ENCODE data around the gene AK2.
A peak's percentile ranks its signal among the peaks of the same experiment; 100 is the strongest.

AK2 gene

DNA sequence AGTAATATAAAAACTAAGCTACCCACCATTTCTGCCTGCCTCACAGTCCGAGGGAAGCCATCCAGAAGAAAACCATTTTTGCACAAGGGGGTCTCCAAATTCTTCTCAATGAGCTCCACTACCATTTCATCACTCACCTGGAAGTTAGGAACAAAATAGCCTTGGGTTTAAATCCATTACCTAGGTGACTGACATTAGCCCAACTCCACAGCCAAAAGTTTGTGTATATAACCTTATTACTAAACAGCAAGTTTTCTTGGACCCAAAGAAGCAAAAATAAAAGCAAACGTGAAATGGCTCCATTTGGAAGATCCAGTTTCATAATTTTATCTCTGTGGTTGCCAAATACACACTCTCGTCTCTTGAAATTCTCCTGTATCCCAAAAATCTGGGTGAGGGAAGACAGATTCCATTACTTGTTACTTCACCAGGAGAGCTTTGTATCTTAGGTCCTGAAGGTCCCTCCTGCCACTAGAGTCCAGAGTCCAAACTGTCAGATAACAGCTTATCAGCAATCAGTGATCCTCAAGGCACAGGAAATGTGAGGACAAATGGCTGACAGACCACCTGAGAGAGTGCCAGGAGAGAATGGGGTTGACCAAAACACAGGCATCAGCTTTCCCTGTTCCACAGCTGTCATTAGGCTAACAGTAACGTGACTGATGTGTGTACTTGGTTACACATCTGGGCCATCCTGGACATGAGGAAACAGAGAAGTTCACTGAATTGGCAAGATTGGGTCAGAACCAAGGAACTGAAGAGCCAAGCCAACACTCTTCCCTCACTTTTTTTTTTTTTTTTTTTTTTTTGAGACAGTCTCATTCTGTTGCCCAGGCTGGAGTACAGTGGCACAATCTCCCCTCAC lies 14.9 kb downstream of the AK2 start:
- no peak for DNase-seq

DNA sequence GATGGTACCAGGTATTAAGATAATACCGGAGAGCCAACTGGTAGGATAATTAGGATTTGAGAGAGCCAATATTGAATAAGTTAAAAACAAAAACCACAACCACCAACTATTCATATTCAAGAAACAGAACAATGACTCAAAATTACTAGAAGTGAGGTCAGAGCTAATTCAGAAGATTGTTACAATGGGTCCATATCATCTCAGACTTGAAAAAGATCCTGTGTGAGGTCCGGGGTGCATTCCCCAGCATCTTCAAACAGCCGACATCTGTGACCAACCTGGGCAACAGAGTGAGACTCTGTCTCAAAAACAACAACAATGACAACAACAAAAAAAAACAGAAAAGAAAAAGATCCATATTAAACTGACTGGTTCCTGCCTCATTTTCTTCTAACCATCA lies 18.6 kb downstream of the AK2 start:
- no peak for DNase-seq

DNA sequence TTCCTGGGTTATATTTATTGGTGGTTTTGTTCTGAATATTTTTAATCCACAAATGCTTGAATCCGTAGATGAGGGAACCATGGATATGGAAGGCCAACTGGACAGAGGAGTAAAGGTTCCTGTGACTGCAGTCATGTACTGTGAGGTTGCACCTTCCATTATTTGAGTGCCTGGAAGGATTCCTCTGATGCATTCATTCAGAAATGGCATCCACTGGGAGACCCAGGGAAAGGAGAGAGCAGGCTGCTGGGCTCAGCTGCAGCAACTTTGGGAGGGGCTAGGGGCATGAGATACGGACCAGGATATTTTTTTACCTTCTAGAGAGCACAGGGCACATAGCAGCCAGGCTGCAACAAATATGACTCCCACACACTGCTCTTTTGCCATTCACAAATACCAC lies 19.5 kb downstream of the AK2 start:
- no peak for DNase-seq

DNA sequence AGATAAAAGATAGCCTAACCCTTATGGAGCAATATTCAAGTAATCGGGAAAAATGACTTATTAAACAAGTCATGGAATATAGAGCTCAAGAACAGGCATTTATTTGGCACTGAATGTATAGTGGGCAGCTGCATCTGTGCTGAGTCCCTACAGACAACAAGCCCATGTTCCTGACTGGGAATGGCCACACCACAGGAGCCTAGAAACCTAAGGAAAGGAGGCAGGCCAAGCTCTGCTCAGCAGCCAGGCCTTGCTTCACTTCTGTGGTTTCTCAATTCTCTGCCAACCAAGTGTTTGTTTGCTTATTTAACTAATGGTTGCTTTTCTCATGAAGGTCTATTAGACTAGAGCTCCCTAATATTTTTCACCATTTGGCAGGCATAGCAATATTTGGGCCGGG lies 21.5 kb downstream of the AK2 start:
- no peak for DNase-seq

DNA sequence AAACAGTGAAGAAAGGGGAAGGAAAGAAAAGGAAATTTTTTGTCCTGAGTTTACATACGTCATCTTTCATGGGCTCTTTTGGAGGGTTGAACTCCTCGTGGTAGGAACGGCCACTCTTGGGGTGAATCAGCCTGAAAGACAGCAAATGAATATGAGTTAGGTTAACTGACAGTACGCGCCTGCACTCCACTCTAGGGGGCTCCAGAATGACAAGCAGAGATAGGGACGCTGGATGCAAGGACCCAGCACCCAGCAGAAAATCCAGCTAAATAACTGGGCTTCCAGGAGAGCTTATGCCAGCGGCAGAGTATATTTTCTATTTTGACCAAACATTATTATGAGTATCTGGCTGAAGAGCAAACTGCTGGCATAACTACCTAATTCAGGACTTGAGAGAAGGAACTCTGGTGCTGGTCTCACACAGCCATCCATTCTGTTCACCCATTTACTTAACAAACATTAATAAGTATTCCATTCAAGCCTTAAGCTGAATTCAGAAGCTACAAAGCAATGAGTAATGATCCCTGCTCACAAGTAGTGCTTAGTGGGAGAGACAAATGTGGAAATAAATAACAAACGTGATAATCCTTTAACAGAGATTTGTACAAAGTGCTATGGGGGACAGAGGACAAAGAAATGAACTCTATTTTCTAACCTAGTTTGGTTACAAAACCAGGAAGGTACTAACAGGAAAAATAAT lies 22.1 kb downstream of the AK2 start:
- DNase-seq: no peak

DNA sequence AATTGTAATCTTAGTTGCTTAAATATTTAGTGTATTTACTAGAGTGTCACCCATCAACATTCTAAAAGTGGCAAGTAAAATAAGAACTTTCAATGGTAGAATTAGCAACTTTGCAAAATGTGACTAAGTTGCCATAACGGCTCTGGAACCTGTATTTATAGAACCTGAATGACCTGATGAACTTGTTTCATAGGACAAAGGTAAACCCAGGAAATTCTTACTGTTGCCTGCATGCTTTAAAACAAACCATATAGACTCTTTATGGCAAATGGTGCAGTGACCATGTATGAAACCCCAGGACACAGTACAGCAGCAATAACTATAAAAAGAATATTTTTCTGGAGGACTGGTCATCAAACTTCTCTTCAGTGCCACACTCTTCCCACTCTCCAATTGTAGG lies 22.9 kb downstream of the AK2 start:
- DNase-seq: no peak

DNA sequence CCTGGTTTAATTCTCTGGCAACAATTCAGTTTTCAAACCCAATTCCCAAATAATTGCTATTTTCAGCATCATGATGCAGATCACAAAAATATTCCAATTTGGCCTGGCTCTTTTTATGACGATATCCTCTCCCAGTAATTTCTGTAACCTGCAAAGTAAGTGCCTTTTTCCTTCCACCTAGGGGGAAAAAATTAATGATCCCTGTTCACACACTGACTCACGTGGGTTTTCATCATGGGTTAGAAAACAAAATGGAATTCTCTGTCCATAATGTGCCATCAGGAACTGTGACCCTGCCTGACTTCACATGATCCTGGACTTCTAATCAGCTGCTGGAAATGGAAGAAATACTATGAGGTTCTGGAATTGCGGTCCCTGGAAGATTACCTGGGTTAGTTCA lies 24.5 kb downstream of the AK2 start:
- DNase-seq: no peak

DNA sequence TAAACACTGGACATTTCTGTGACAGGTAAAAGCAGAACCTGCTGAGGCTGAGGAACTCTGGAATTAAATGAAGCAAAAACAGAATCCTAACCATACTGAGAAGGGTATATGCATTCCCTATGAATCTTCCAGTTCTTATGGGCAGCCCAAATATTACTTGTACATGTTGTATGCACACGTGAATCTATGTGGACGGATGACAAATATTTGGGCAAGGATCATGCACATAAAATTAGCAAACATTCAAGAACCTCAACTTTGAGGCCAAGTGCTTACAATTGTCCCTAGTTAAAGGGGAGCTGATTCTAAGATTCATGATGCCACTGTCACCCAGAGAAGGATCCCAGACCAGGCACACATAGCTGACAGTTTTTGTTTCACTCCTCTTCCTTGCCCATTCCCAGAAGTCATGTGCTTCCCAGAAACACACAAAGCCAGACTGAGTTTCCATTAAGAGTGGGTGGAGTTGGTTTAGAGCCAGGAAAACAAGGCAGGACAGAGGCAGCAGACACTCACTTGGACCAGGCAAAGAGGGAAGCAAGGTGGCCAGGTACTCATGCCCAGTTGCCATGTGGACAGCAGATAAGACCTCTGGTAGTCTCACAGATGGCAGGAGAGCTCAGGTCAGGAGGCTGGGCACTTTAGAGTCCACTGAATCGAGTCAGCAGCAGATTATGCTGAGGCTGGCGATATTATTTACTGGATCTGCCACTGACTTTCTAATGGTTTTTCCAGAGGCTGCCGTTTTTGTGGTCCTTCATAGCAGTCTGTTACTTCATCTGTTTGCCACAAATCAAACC lies 25.6 kb downstream of the AK2 start:
- DNase-seq: no peak

DNA sequence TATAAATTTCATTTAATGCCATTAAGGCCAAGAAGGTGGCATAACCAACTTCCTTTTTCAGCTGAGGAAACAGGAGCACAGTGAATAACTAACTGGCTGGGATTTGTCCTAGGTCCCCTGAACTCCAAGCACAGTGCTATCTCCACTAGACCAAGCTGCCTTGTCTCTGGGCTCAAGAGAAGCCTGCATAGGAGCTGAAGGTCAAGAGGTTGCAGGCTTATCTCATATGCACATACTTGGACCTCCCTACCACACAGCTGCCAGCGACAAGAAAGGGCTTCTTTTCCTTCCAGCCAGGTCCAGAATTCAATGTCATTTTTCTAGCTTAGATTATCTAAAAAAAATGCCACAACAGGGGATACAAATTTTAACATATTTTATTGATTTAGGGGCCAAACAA lies 27.1 kb downstream of the AK2 start:
- no peak for DNase-seq

DNA sequence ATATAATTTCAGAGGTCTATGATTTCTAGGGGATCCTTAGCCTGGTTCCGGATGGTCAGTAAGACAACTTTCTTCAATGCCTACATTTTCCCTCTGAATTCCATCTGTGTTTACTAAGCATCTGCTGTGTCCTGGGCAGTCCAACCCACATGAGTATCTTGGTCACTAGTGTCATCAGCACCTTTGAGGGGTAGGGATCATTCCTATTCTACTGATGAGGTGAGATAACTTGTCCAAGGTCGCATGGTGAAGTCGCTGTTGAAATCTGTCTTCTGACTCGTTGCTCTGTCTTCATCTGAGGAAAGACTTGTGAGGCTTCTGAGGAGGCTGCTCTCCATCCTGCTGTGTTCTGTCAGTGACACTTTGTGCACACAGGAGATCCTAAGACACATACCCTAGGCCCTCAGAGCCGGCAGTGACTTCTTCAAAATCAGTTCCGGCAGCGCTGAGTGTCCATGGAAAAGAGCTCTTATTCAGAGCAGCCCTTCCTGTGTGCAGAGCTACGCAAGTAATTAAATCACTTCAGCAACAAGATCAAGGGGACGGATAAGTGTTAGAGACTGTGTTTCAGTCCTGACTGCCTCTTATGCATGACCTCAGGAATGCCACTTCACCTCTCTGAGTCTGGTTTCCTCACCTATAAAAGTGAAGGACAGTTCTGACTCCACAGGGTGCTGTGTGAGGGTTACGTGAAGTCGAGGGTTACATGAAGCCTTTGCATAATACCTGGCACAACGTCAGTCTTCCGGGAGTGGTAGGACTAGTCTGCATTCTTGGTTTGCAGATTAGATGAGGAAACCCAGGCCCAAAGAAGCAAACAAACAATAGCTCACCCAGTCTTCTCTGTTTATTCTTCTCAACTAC lies 28.4 kb downstream of the AK2 start:
- no peak for DNase-seq

DNA sequence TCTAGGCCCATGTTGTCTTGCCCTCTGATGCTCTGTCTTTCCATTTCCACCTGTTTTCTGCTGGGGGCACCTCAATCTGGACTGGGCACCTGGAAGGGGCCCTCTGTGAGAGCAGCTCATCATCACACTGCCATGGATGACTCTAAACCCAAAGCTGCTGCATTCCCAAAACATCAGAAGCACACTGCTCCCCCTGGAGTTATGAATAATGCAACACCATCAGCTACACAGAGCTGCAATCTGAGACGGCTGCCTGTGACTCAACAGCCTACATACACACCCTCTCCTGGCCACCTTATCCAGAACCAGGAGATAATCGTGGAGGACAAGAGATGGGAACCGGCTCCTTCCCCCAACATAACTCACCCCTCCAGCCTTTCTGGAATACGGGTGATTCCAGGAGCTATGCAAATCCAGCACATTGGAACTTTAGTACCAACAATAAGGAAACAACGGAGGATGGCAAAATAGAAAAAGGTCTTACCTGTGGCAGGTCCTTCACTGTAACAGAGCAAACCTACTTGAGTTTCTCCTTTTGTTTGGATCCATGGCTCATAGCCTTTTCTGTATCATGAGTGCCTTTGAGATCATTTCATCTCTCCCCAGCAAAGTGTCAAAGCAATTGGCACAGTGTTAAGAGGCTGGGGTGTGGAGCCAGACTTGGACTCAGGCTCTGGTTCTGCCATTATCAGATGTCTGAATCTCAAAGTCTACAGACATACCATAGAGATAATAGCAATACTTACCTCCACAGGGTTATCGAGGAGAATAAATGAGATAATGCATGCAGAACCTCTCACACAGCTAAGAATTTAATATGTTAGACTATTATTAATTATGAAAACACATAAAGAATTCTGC lies 29.3 kb downstream of the AK2 start:
- peak; percentile 49 for DNase-seq

DNA sequence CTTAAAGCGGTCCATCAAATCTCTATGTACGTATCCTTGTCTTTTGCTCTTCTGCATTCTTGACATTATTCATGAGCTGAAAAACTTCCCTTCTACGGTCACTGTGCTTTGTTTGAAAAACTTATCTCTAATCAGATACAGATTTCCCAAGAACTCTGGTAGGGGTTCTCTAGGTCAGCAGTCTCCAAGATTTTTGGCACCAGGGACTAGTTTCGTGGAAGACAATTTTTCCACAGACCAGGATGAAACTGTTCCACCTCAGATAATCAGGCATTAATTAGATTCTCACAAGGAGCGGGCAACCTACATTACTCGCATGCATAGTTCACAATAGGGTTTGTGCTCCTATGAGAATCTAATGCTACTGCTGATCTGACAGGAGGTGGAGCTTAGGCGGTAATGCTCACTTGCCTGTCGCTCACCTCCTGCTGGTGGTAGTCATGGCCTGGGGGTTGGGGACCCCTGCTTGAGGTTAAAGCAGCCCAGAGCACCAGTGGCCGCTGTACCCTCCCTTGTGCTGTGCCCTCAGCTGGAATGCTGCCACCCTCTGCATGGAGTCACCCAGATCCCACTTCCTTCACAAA lies 30.8 kb downstream of the AK2 start:
- DNase-seq: no peak

DNA sequence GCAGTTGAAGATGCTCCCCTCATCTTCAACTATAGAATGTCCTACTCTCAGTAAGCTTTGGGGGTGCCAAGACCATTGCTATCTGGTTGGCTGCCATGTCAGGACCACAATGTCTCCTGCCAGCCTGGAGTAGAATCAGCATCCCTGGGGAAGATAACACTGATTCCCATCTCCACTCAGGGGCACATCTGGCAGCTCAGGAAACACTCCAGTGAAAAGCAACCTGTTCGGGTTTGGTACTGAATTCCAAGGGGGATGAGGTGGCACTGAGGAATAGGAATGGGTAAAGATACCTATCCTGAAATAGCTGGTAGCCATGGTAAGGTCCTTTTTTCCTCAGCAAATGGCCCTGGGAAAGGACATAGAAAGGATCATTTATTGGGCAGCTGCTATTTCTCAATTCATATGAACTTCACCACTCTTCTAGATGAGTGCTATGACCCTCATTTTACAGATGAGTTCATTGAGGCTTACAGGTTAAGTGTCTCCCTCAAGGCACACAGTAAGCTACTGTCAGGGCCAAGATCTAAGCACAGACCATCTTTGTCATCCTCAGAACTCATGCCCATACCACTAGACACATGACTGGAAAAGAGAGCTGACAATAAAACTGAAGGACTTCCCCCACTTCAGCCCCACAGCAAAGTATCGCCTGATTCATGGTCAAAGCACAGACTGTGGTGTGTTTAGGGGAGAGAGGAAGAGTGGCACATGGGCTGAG lies 31.4 kb downstream of the AK2 start:
- DNase-seq: no peak

DNA sequence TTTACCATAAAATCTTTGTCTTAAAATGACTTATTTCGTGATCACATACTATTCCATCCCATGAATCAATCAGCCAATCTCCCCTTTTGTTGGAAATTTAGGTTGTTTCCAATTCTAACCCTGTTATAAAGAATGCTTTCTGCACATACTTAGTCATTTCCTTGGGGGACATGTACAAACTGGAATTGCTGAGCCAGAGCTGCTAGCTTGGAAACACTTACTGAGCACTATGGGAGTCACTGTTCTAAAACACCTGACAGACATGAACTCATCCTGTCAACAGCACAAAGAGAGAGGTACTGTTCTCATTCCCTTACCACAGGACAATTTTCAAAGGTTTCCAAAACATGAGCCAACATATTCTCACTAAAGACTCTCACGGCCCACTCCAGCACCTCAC lies 32.1 kb downstream of the AK2 start:
- DNase-seq: no peak

DNA sequence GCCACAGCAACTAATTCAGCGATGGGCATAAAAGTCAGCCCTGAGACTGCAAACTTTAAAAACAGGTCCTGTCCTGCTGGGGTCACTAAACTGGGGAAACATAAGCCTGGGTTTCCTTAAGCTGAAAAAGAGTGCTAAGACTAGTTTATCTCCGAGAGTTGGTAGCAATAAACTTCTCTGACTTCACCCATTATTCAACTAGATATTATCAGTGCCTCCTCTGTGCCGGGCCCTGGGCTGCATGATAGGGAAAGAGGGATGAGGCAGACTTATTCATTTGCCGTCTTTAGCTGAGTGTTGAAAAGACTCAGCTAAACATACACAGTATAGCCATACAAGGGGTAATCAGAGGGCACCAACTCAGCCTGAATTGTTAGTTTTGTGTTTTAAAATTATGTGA lies 33.0 kb downstream of the AK2 start:
- no peak for DNase-seq

DNA sequence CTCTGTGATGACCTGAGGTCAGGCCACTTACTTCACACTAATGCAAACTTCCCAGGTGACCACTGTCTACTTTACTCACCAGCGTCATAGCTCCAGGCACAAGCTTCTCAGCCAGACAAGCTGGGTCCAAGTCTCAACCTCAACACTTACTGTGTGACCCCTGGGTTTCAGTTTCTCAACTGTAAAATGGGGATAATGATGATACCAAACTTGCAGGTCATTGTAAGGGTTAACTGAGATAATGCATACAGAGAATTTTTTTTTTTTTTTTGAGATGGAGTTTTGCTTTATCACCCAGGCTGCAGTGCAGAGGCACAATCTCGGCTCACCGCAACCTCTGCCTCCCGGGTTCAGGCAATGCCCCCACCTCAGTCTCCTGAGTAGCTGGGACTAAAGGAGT lies 34.7 kb downstream of the AK2 start:
- DNase-seq: no peak

DNA sequence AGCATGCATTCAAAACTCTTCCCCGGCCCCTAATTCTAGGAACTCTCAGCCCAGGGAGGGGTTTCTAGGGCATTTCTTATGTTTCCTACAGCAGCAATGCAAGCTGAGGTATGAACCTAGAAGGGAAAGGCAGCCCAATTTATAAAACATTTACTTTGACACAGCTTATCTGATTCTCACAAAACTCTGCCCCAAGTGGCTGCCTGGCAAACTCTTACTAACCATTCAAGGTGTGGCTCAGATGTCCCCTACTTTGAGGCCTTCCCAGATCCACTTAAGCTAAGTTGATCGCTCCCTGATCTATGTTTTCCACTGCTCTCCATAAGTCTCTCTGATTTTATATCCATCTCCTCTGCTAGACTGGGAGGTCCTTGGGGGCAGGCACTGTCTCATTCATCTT lies 35.4 kb downstream of the AK2 start:
- no peak for DNase-seq

DNA sequence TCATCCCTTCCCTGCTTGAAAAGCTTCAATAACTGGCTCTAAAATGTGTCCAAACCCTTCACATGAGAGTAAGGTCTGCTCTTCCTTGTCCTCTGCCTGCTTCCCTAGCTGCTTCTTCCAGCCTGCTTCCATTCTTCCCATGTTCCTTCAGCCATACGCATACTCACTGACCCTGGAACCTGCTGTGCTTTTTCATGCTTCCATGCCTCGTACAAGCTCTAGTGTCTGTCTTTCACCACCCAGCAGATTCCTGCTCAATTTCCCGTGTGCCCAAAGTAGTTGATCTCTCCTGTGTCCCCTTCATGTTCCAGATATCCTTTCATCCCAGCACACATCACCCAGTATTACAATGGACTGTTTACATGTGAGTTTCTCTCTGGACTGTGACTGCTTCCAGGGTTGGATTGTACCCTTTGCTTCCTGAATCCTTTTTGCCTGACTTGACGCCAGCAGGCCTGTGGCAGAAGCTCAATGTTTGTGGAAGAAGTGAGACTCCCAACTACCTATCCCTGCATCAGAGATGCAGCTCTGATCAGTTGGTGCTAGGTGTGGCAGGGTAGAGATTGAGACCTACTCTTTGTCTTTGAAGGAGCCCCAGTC lies 36.2 kb downstream of the AK2 start:
- no peak for DNase-seq

DNA sequence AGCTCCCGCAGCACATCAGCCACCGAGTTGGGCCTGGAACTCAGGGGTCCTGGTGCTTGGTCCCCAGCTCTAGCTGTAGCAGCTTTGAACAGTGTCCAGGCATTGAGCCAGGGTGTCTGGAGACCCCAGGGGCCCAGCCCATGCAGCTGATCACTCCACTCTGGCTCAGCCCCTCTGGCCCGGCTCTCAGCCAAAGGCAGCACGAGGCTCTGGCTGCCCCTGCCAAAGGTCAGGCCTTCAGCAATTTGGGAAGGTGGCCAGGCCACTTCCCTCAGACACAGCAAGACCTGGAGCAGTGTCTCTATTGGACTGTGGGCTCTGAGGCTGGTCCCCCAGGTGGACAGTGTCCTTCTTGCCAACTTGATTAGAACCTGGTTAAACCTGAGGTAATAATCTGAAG lies 37.7 kb downstream of the AK2 start:
- no peak for DNase-seq

DNA sequence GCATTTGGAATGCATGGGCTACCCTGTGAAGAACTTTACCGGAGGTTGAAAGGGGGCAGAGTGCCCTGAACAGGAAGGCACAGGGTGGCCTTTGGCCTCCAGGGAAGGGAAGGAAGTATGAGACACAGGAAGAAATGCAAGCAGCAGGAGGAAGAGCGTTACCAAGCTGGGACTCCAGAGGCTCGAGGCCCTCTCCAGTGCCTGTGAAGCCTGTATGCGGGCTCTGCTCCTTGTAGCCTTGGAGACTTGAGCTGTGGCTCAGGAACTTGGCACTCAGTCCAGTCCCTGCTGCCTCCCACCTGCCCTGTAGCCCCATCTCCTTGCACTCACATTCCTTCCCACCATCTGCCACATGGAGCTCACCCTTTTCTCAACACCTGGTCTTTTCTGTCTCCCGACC lies 38.6 kb downstream of the AK2 start:
- DNase-seq: no peak
